Aorta (tissue), 5 donors: ENCODE results near the gene TPM1. TPM values are rescaled to one million over a fixed set of nuclear protein-coding genes. Genes with fewer than 3 reads are reported as not detected.

Experiments
- ATAC-seq: fragments of 200-7000 bp; cut with Tn5 transposase; one replicate; pipeline ENCODE4 v1.9.1; 2022; ENCODE audit warnings: moderate library complexity; ENCODE audit not compliant: low FRiP score
- DNase-seq, 2 donors: peaks; one replicate each; pipeline ENCODE4 v3.0.0-alpha.2; 2020
- H3K27ac ChIP-seq, 2 donors: one replicate each; pipeline ENCODE4 v1.5.1; 2013; ENCODE audit warnings: low read length in 2 of 2, mild to moderate bottlenecking in 2 of 2, moderate library complexity in 2 of 2, control low read depth in 1 of 2, inconsistent platforms in 1 of 2, low read depth in 1 of 2
- H3K27me3 ChIP-seq, 2 donors: one replicate each; pipeline ENCODE4 v1.6.1; 2013; ENCODE audit warnings: control low read depth in 1 of 2, low read length in 1 of 2, mild to moderate bottlenecking in 1 of 2, moderate library complexity in 1 of 2; ENCODE audit not compliant: insufficient read depth in 2 of 2, control insufficient read depth in 1 of 2
- H3K36me3 ChIP-seq, 2 donors: one replicate each; pipeline ENCODE4 v1.6.1; 2013; ENCODE audit warnings: control low read depth in 1 of 2, low read length in 1 of 2, mild to moderate bottlenecking in 1 of 2; ENCODE audit not compliant: insufficient read depth in 2 of 2, control insufficient read depth in 1 of 2
- H3K4me1 ChIP-seq, 2 donors: one replicate each; pipeline ENCODE4 v1.6.1; 2013; ENCODE audit warnings: low read length in 2 of 2, control low read depth in 1 of 2, mild to moderate bottlenecking in 1 of 2, moderate library complexity in 1 of 2; ENCODE audit not compliant: insufficient read depth in 2 of 2, control insufficient read depth in 1 of 2
- H3K4me3 ChIP-seq, 2 donors: one replicate each; pipeline ENCODE4 v1.5.1; 2013; ENCODE audit warnings: low read length in 2 of 2, control low read depth in 1 of 2, mild to moderate bottlenecking in 1 of 2
- H3K9me3 ChIP-seq: one replicate; pipeline ENCODE4 v1.6.1; 2013; ENCODE audit warnings: mild to moderate bottlenecking, low read length; ENCODE audit not compliant: control insufficient read depth
- WGBS, 2 donors: extraction: QIAGEN DNeasy Blood & Tissue Kit; methylation state at CpG; one replicate each; pipeline ENCODE4 v1.1.7; 2013; 5-methylcytosine and 5-hydroxymethylcytosine counted together
- intact Hi-C, 2 donors: fragments of 100-400 bp; cut with DNase I; formaldehyde crosslinking; loops; one replicate each; pipeline versions ENCODE4 v1.14.2 to v1.15.0; 2022
- polyA plus RNA-seq, 2 donors: library from polyadenylated mRNA; stranded (reverse); fragments of 200-250 nt; gene quantifications; one replicate each; pipeline ENCODE4 v1.2.3, GENCODE V29; 2013
- total RNA-seq, 2 donors: library from RNA; stranded (reverse); fragmentation: NEBNext Ultra II Directional; extraction: Animal tissue kit (Norgen Biotek cat#: 25700); gene quantifications; one replicate each; pipeline ENCODE4 v1.2.1, GENCODE V29; 2021
- donor health status: healthy with polysubstance abuse.
- donor health status: Bipolar disorder and iron deficiency.
- donor health status: DM: no; HTN: no; CAD: no.
- donor health status: DM: no; HTN: no; CAD: no.
- donor health status: DM: yes; HTN: yes; CAD: no.

The TPM1 gene
- total and polyA plus RNA-seq, 4 donors: 861 to 1,497 (median 1,170) TPM

- Histone ChIP-seq H3K9me3 (no peaks in the 10 kb centered on the region), H3K4me1 (peaks cover 0 to 1% of the 10 kb centered on the region in 2 donors), H3K36me3 (peaks cover 28 to 37% of the 10 kb centered on the region in 2 donors), H3K27me3 (no peaks in the 10 kb centered on the region), H3K4me3 (no peak overlapping the region), H3K27ac (no peak overlapping the region)
- ATAC-seq (no peak), DNase-seq (no peak)
- intact Hi-C loops: no loop called here
- 67 to 70% methylated on average over 4 of the region's 4 CpGs for WGBS, 2 donors
Measured at GRCh38 chr15:63061975-63062374, 19.4 kb downstream of the TPM1 start.

GRCh38 chr15:63063164-63063756, 20.7 kb downstream of the TPM1 start:
- 87% methylated on average over 2 of the region's 2 CpGs for WGBS, 2 donors
- H3K27me3 ChIP-seq: no peaks in the 10 kb centered on the region
- no peak overlapping the region for H3K4me3 ChIP-seq
- H3K9me3 ChIP-seq: no peaks in the 10 kb centered on the region
- no peak for ATAC-seq
- peaks cover 24 to 40% of the 10 kb centered on the region in 2 donors for H3K36me3 ChIP-seq
- H3K27ac ChIP-seq: no peak overlapping the region
- H3K4me1 ChIP-seq: peaks cover 0 to 1% of the 10 kb centered on the region in 2 donors
- intact Hi-C loops: no loop called here
- no peak for DNase-seq

- peaks cover 0 to 1% of the 10 kb centered on the region in 2 donors for H3K4me1 ChIP-seq
- peaks cover 24 to 43% of the 10 kb centered on the region in 2 donors for H3K36me3 ChIP-seq
- ATAC-seq (no peak), DNase-seq (no peak)
- H3K27ac ChIP-seq: no peak overlapping the region
- H3K9me3 ChIP-seq: no peaks in the 10 kb centered on the region
- 88 to 91% methylated on average over 13 of the region's 13 CpGs for WGBS, 2 donors
- intact Hi-C loops: no loop called here
- no peaks in the 10 kb centered on the region for H3K27me3 ChIP-seq
- no peak overlapping the region for H3K4me3 ChIP-seq
Measured at GRCh38 chr15:63063877-63064409, 21.4 kb downstream of the TPM1 start.

GRCh38 chr15:63065262-63066221, 23.0 kb downstream of the TPM1 start:
- H3K4me1 ChIP-seq: peaks cover 0 to 1% of the 10 kb centered on the region in 2 donors
- no peak overlapping the region for H3K4me3 ChIP-seq
- WGBS, 2 donors: 62 to 67% methylated on average over 8 of the region's 8 CpGs
- peaks cover 28 to 39% of the 10 kb centered on the region in 2 donors for H3K36me3 ChIP-seq
- ATAC-seq (no peak), DNase-seq (no peak)
- H3K9me3 ChIP-seq: no peaks in the 10 kb centered on the region
- no peaks in the 10 kb centered on the region for H3K27me3 ChIP-seq
- H3K27ac ChIP-seq: peak overlapping the region in 1 of 2 donors; percentile 42
- intact Hi-C loops: no loop called here

GRCh38 chr15:63066272-63066671, 23.7 kb downstream of the TPM1 start:
- Histone ChIP-seq H3K27me3 (no peaks in the 10 kb centered on the region), H3K27ac (no peak overlapping the region), H3K9me3 (no peaks in the 10 kb centered on the region), H3K4me3 (no peak overlapping the region), H3K4me1 (peaks cover 0 to 1% of the 10 kb centered on the region in 2 donors), H3K36me3 (peaks cover 30 to 37% of the 10 kb centered on the region in 2 donors)
- intact Hi-C loops: no loop called here
- DNase-seq (no peak), ATAC-seq (no peak)
- WGBS, 2 donors: 49 to 50% methylated on average over 3 of the region's 3 CpGs

GRCh38 chr15:63067306-63067705, 24.8 kb downstream of the TPM1 start:
- H3K4me1 ChIP-seq: no peaks in the 10 kb centered on the region
- DNase-seq: no peak
- H3K27me3 ChIP-seq: no peaks in the 10 kb centered on the region
- no peaks in the 10 kb centered on the region for H3K9me3 ChIP-seq
- intact Hi-C loops: no loop called here
- no peak for ATAC-seq
- peaks cover 31 to 36% of the 10 kb centered on the region in 2 donors for H3K36me3 ChIP-seq
- no peak overlapping the region for H3K27ac ChIP-seq
- 96% methylated on average over 1 of the region's 1 CpG for WGBS, 2 donors
- no peak overlapping the region for H3K4me3 ChIP-seq

GRCh38 chr15:63067976-63068743, 25.6 kb downstream of the TPM1 start:
- no peak for ATAC-seq
- Histone ChIP-seq H3K4me3 (no peak overlapping the region), H3K27ac (no peak overlapping the region), H3K4me1 (no peaks in the 10 kb centered on the region), H3K27me3 (no peaks in the 10 kb centered on the region), H3K36me3 (peaks cover 29 to 31% of the 10 kb centered on the region in 2 donors), H3K9me3 (no peaks in the 10 kb centered on the region)
- WGBS, 2 donors: 71 to 73% methylated on average over 13 of the region's 13 CpGs
- no peak for DNase-seq
- intact Hi-C loops: no loop called here

GRCh38 chr15:63069616-63070090, 27.1 kb downstream of the TPM1 start:
- intact Hi-C loops: no loop called here
- Histone ChIP-seq H3K4me3 (no peak overlapping the region), H3K9me3 (no peaks in the 10 kb centered on the region), H3K4me1 (no peaks in the 10 kb centered on the region), H3K27ac (no peak overlapping the region), H3K36me3 (peaks cover 26% of the 10 kb centered on the region in 2 donors), H3K27me3 (no peaks in the 10 kb centered on the region)
- DNase-seq: no peak
- 80 to 89% methylated on average over 3 of the region's 3 CpGs for WGBS, 2 donors
- no peak for ATAC-seq
